ENCODE measurements around the gene ALG9. TPM values are rescaled to one million over a fixed set of nuclear protein-coding genes. Genes with fewer than 3 reads are reported as not detected.
"Not testable (repeated sequence)": the region's sequence is repeated elsewhere in the genome, so short reads cannot be mapped to it uniquely, and the experiment has no call there.

ALG9 gene
- total RNA-seq = 95.6 TPM

- DNase-seq = peak; percentile 70
Observed at GRCh38 chr11:111870886-111871692, at the start of gene ALG9. Gene ALG9, minus strand, starts transcription at chr11:111871581. Its CDS starts 99 bp downstream, at chr11:111871482.

- no peak for DNase-seq
Observed at GRCh38 chr11:111920908-111921307, 49.5 kb upstream of the ALG9 start.

GRCh38 chr11:111918390-111919256 is 47.2 kb upstream of the ALG9 start, which contains the start of gene C11orf52:
Gene C11orf52, plus strand, starts transcription at chr11:111918913. Its CDS starts 60 bp downstream, at chr11:111918973.
- no peak for DNase-seq

- no peak for DNase-seq
Observed at GRCh38 chr11:111917788-111918187, 46.4 kb upstream of the ALG9 start.

GRCh38 chr11:111917312-111917711 is 45.9 kb upstream of the ALG9 start:
- no peak for DNase-seq

GRCh38 chr11:111916768-111917167 is 45.4 kb upstream of the ALG9 start:
- no peak for DNase-seq

- DNase-seq = peak; percentile 77
Observed at GRCh38 chr11:111913997-111914396, 42.6 kb upstream of the ALG9 start.

- no peak for DNase-seq
Observed at GRCh38 chr11:111913031-111913861, 41.9 kb upstream of the ALG9 start.

- no peak for DNase-seq
Observed at GRCh38 chr11:111912535-111912934, 41.2 kb upstream of the ALG9 start, which contains the start of gene HSPB2. Gene HSPB2, plus strand, starts transcription at chr11:111912734. Its CDS starts 96 bp downstream, at chr11:111912830.

- peak; percentile 95 for DNase-seq
Observed at GRCh38 chr11:111911563-111912401, 40.4 kb upstream of the ALG9 start, which contains the start of gene CRYAB. Gene CRYAB, minus strand, starts transcription at chr11:111911770. Its CDS starts 46 bp downstream, at chr11:111911724.

- DNase-seq = peak; percentile 81
Observed at GRCh38 chr11:111910676-111911562, 39.5 kb upstream of the ALG9 start.

GRCh38 chr11:111909378-111909777 is 38.0 kb upstream of the ALG9 start:
- no peak for DNase-seq

GRCh38 chr11:111908639-111909305 is 37.4 kb upstream of the ALG9 start:
- no peak for DNase-seq

GRCh38 chr11:111906680-111907079 is 35.3 kb upstream of the ALG9 start:
- DNase-seq = no peak

- DNase-seq = no peak
Observed at GRCh38 chr11:111905411-111905810, 34.0 kb upstream of the ALG9 start.

GRCh38 chr11:111886844-111887243 is 15.5 kb upstream of the ALG9 start:
- DNase-seq = no peak

- no peak for DNase-seq
Observed at GRCh38 chr11:111886032-111886431, 14.7 kb upstream of the ALG9 start.

- DNase-seq = not testable (repeated sequence)
Observed at GRCh38 chr11:111885053-111885452, 13.7 kb upstream of the ALG9 start.

- no peak for DNase-seq
Observed at GRCh38 chr11:111882202-111882601, 10.8 kb upstream of the ALG9 start.

GRCh38 chr11:111879637-111879960 is 8.2 kb upstream of the ALG9 start:
- DNase-seq = no peak
